ENCODE results near the gene AKNA.

The AKNA gene, protein sequence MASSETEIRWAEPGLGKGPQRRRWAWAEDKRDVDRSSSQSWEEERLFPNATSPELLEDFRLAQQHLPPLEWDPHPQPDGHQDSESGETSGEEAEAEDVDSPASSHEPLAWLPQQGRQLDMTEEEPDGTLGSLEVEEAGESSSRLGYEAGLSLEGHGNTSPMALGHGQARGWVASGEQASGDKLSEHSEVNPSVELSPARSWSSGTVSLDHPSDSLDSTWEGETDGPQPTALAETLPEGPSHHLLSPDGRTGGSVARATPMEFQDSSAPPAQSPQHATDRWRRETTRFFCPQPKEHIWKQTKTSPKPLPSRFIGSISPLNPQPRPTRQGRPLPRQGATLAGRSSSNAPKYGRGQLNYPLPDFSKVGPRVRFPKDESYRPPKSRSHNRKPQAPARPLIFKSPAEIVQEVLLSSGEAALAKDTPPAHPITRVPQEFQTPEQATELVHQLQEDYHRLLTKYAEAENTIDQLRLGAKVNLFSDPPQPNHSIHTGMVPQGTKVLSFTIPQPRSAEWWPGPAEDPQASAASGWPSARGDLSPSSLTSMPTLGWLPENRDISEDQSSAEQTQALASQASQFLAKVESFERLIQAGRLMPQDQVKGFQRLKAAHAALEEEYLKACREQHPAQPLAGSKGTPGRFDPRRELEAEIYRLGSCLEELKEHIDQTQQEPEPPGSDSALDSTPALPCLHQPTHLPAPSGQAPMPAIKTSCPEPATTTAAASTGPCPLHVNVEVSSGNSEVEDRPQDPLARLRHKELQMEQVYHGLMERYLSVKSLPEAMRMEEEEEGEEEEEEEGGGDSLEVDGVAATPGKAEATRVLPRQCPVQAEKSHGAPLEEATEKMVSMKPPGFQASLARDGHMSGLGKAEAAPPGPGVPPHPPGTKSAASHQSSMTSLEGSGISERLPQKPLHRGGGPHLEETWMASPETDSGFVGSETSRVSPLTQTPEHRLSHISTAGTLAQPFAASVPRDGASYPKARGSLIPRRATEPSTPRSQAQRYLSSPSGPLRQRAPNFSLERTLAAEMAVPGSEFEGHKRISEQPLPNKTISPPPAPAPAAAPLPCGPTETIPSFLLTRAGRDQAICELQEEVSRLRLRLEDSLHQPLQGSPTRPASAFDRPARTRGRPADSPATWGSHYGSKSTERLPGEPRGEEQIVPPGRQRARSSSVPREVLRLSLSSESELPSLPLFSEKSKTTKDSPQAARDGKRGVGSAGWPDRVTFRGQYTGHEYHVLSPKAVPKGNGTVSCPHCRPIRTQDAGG (N-terminal part only)

DNA sequence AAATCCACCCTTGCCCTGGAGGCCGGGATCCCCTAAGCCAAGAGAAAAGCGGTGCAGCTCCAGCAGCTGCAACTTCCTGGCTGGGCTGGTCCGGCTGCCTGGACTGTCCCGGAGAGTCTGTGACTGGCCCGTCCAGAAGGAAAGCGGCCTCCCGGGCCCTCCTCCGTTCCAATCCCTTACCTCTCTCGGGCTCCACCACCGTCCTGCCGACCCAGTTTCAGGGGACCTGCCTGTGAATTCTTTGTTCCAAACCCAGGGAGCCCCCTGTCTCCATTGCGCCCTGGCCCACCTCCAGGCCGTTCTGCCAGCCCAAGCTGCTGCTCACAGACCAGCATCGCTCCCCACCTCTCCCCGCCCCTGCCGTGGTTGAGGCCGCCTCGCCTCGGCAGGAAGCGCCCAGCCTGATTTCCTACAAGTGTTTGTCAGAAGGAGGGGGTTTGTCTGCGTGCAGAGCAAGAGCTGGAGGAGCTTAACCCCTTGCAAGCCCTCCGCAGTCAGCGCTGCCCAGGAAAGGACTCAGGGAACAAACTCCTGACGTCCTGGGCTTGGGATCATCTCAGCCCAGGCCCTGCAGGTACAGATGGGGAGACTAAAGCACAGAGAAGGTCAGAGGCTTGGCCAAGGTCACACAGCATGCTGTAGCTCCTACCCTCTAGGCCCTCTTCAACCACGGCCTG is at the start of gene AKNA:
TSS of gene AKNA (minus strand) at position 303 of the 677 bp plus-strand sequence. CDS start 6,649 bp downstream, outside the sequence.
- no peak for DNase-seq

DNA sequence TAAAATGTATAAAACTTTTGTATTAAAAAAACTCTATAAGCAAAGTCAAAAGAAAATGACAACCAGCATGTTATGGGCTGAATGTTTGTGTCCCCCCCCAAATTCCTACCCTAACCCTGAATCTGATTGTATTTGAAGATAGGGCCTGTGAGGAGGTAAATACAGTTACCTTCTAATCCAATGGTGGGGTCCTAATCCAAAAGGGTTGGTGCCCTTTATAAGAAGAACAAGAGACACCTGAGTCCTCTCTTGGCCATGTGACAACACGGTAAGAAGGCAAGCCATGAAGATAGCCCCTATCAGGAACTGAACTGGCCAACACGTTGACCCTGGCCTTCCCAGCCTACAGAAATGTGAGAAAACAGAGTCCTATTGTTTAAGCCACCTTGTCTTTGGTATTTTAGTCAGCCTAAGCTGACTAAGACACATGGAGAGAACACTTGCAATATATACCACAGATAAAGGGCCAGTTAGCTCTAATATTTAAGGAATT is 49.7 kb upstream of the AKNA start:
- no peak for DNase-seq

DNA sequence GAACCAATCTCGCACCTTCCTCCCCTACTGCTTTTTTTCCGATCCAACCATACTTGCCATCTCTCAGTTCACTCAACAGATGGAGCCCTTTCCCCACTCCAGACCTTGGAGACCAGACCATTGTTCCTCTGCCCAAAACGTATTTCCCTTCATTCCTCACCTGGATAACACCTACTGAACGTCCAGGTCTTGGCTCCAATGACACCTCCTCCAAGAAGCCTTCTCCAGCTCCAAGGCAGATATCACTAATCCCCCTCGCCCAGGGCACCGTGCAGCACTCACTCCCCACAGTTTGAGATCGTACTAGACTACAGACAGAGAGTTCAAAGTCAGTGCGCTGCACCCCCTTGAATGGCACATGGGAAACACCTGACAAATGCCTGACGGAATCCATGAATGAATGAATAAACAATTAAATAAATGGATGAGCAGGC is 47.1 kb upstream of the AKNA start:
- no peak for DNase-seq

DNA sequence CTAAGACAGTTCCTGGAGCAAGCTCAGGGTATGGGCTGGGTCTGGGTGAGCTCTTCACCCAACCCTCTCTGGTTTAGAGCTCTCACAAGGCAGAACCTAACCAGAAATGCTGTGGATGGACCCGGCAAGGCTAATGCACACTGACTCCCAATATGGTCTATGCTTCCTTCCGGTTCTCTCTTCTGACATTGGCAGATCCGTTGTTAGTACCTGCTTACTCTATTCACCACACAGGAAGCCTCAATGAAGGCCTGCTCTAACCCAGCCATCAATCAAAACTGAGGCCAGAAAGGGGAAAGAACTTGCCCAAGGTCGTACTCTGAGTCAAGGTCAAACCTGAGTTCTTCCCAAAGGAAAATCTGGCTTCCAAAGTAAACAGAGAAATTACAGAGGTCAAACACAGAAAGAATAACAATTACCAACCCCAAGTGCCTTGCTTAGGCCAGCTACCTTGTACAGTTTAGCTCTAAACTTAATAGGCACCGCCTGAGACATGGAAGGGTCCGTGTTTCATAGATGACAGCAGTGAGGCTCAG is 46.0 kb upstream of the AKNA start:
- DNase-seq, result no peak

DNA sequence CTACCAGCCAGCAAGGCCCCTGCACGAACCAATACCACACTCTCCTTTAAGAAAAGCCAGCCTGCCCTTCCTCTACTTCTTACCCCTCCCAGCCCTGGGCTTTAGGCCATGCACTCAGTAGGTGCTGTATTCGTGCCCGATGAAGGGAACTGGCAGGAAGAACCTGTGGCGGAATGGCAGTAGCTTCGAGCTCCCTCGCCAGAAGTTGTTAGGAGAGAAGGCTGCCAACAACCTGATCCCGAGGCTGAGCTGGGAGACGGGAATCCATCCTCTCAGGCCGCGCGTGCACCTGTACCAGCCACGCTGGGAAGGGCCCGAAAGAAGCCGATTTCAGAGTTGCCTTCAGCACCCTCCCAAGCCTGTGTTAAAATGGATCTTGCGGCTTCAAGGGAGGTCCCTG is 45.3 kb upstream of the AKNA start:
- no peak for DNase-seq

DNA sequence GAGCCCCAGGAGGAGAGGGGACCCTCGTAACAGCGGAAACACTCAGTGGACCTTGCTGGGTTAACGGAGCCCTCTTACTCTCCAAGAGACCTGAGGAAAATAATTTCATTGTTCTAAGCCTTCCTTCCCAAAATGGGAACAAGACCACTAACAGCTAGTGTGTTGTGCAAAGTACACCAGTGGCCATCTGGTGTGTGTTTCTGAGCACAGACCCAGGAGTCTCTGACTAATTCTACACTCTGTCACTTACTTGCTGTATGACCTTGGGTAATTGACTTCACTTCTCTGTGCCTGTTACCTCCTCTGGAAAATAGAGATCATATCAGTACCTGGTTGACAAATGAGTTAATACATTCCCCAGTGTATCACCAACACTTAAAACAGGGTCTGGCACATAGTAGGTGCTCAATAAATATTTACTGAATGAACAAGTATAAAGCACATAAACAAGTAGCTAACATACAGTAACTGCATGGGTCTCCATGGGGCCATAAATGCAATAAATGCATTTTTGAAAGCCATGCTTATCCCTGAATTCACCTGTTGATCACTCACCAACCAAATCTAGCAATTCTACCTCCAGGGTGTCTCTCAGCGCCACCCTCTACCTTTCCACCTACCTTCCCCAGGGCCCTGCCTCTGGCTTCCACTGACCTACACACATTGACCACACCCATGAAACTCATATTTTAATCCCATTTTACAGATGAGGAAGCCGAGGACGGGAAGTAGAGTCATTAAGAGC is 44.7 kb upstream of the AKNA start:
- DNase-seq, result no peak

DNA sequence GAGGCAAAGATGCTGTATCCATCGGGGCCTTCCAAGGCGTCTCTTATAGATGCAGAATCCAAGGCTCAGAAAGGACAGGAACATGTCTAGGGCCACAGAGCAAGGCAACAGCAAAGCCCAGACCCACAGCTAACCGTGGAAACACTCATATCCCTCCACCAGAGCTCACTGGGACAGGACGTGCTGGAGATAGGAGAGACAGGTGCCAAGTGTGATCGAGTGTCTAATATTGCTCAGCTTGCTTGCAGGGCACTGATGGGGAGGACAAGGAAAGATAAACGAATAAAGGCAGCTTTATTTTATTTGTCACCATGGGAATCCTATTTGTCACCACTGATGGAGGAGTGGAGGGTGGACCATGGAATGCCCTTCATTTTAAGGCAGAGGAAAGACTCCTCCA is 44.0 kb upstream of the AKNA start:
- no peak for DNase-seq

DNA sequence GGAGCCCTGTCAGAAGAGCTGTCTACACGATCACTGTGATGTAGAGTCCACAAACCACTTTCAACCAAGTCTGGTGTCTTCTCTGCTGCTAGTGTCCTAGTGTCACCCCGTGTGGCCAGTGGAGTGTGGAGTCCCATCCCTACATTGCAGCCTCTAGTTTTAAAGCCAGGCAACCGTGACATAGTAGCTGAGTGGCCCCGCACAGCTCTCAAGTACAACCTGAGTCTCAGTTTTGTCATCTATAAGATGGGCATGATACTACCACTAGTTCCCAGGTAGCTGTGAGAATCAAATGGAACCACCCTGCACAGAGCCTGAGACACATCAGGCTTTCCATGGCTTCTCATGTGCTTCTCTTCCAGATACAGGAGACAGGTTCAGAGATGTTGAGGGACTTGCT is 43.2 kb upstream of the AKNA start:
- no peak for DNase-seq

DNA sequence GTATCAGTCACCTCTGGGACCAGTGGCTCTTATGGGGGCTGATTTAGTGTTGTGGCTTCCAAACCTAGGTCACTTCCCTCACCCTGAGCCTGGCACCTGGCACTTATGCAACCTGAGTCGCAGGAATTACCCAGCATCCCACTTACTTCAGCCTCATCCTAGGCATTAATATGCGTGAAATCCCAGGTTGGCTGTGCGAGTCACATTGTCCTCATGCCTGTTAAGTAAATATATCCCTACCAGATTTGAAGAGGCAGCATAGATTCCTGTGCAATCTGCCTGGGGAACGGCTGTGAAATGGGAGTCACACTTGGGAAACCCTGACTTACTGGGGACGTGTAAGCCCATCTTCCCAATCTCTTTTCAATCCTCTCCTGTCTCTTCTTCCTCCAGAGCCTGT is 42.7 kb upstream of the AKNA start:
- DNase-seq, result no peak

DNA sequence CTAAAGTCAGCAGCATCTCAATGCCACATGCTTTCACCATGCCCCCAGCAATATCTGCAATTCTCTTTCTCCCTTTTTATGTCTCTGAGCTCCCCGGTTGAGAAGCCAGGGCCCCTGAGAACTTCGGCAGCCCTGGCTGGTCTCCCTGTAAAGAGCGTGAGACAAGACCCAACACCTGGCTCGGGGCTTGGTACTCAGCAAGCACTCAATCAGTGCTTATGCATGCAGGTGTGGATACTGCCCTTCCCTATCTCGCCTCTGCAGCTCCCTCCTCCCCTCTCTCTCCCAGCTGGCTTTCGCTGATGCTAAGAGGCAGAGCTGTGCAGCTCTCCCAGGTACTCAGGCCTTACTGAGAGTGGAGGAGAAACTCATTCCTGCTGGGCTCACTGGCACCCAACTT is 41.7 kb upstream of the AKNA start:
- no peak for DNase-seq

DNA sequence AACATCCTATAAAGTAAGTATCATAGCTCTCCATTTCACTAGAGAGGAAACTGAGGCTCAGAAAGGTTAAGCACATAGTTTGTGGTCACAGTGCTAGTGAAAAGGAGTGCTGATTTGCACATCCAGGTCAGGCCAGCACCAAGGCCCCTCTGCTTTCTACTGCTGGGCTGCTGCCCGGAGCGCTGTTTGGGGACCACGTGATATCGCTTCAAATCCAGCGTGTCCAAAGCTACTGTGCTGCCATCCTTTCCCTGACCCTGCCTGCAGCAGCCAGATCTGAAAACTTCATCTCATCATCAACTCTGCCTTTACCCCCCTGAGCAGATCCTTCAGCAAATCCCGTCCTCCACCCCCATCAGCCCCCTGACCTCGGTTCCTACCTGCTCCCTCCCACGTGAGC is 40.7 kb upstream of the AKNA start:
- DNase-seq, result no peak

DNA sequence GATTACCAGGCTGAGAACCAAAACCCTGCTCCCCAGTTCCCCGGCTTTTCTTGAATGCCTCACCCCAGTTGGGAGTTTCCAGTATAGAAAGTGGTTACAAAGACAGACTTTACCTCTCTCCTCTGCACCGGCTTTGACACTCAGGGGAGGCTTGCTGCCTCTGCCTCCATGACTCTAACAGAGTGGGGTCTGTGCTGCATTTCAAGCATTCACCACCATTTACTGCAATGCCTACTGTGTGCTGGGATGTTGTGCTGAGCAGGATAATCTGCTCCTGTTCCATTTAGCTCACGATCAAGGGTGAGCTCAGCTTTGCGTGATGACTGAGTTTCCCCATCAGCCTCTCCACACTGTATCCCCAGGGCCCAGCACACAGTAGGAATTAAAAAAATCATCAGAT is 39.9 kb upstream of the AKNA start:
- DNase-seq, result no peak

DNA sequence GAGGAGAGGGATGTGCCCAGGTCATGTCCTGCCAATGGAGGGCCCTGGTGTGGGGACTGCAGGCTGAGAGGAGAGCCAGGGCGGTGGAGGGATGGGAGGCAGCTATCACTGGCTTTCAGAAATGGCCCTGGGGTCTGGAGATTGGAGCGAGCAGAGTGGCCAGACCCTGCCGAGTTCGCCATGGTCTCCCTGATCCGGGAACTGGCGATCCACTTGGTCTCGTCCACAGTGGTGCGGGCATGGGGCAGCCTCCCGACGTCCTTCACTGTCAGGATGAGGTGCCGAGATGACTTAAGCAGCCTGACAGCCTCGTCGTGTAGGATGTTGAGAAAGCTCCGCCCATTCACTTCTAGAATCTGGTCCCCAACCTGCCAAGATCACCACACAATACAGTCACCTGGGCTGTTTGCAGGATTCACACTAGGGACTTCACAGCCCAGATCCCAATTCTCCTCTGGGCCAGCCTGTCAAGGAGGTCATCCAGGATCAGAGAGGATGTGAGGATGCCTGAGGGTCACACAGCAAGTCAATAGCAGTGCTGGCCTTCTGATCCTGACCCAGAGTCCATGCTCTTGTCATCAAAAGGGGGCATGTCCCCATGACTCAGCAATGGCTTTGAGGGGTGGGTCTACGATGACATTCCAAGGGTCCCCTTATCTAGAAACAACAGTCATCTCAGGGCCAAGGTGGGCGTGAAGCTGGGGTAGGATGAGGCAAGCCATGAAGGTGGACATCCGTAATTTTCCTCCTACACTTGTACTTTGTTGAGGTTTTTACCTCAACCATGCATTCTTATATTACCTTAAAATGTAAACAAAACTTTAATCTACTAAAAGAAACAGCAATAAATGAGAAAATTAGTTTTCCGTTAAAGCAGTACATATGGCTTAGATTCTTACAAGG is 38.5 kb upstream of the AKNA start:
- DNase-seq, result no peak

DNA sequence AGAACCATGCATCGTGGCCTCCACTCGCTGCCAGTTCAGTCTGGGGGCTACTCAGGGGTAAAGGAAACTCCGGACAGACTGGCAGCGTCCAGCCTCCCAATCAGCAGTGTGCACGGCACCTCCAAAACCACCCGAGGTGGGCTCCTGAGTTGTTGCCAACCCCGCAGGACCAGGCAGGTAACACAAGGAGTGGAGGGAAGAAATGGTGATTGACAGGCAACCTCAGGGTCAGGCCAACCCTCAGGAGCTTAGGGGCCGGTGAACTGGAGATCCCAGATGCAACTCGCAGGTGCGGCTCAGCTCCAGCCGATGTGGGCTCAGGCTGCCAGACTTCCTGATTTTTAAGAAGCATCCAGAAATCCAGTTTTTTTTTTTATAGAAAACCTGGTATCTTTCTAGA is 37.3 kb upstream of the AKNA start:
- no peak for DNase-seq

DNA sequence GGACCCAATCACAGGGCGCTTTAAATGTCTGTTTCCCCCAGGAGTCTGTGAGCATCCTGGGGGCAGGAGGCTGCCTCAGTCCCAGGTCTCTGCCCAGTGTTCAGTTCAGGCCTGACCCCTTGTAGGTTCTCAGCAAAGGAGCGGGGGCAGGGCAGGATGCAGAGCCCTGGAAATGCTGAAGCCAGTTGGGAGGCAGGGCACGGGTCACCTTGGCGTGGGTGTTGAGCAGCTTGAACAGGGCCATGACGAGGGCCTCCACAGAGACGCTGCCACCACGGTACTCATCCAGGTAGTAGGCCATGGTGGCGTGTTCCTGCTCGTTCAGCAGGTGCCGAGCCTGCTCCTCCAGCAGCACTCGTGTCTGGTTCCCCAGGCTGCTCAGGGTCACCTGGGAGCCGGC is 36.3 kb upstream of the AKNA start:
- no peak for DNase-seq

DNA sequence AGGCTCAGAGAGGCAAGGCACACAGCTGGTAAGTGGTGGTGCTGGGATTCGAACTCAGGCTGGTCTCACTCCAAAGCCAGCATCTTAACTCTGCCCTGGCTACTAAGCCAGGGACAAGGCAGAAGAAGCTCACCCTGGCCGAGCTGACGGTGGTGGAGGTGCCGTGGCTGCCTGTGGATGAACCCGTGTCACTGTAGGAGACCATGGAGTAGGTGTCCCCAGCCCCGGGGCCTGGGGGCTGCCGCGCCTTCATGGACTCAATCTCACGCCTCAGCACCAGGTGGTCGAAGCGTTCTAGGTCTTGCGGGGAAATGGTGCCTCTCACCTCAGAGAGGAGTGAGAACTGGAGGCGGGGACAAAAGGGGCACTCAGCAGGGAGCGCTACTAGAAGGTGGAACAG is 35.4 kb upstream of the AKNA start:
- no peak for DNase-seq

DNA sequence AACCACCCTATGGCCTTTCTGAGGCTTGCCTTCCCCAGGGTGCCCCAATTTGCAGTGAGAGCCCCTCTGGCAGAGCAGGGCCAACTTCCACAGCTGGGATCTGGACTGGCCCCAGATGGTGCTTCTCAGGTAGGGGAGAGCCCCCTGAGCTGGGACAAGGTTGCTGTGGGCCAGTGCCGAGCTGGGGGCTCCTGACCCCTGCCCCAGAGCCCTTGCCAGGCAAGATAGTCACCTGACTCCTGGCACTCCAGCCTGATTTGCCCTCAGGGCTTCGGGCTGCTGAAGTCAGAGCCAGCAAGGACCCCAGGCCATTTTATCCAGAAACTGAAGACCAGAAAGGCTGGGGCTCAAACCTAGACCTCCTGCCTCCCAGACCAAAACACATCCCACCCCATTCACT is 33.4 kb upstream of the AKNA start:
- DNase-seq, result no peak

DNA sequence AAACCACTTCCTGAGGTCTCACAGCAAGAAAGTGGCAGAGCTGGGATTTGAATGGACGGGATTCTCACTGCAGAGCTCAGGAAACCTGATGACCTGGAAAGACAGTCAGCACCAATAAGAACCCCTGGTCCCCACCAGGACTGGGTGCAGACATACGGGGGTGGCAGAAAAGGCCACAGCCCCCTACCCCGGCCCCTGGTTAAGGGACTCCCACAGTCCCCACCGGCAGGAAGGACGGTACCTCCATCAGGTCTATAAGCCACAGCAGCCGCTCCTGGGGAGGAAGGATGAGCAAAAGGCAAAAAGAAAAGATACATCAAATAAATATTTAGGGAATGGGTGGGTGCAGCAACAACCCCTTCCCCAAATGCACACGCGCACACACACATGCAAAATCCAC is 32.0 kb upstream of the AKNA start:
- DNase-seq, result no peak

DNA sequence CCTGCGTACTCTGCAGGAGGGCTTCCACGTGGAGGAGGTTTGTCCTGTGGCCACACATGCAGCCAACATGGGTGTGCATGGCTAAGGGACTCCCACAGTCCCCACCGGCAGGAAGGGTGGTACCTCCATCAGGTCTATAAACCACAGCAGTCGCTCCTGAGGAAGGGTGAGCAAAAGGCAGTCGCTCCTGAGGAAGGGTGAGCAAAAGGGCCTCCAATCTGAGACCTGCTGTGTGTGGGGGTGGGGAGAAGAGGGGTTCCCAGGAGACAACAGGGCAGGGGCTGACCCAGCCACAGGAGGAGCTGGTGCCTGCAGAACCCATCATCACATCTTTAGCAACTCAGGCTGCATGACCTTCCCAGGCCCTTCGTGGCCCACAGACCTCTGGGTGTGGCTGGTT is 30.3 kb upstream of the AKNA start:
- no peak for DNase-seq

DNA sequence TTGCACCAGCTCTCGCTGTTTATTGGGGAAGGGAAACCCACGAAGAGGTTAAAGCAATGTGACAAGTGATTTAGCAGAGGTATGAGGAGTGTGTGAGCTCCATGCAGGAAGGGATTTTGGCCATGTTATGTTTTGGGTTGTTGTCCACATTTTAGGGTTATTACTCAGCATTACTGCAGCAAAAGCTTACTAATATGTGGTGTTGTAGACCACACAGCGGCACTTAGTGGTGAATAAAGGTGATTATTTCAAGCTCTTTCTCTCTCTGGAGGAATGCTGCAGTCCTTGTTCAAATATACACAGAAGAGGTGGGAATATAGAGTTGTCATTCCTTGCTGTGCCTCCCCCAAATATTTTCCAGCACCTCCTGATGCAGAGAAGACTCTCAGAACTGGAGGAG is 29.7 kb upstream of the AKNA start:
- DNase-seq, result no peak
